ENCODE results near the gene ARGLU1.

The ARGLU1 gene

DNA sequence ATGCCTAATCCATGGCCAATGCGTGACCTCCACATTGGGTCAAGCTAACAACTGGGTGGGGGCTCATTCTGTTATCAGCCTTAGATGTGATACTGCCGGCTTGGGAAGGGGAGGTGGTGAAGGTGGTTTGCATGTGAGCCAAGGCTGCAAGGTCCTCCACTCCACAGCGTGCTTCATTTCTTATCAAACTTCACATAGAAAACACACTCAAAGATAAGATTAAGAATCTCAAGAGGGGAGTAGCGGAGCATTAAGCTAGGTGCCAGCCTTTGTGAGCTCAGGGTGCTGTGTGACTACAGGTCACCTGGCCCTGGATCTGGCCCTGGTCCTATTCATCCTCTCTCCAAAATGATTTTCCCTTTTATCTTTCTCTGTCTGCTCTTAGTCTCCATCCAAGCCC is 13.3 kb upstream of the ARGLU1 start:
- TF ChIP-seq CTCF (IDR thresholded peaks at IDR 0.05; ENCODE audit: insufficient read depth, low read length, missing control alignments), result no peak
- POLR2A ChIA-PET, result no interaction called here
- CTCF ChIA-PET, result interaction anchor here (1.5 kb wide), 1 partner anchor 39 kb away, joined by 4 read pairs; no protein-coding TSS in a partner anchor
- no peak overlapping the region for H3K4me3 ChIP-seq (ENCODE audit: low read depth, low read length)
- DNase-seq (ENCODE audit: low read depth, low spot score), result no peak

DNA sequence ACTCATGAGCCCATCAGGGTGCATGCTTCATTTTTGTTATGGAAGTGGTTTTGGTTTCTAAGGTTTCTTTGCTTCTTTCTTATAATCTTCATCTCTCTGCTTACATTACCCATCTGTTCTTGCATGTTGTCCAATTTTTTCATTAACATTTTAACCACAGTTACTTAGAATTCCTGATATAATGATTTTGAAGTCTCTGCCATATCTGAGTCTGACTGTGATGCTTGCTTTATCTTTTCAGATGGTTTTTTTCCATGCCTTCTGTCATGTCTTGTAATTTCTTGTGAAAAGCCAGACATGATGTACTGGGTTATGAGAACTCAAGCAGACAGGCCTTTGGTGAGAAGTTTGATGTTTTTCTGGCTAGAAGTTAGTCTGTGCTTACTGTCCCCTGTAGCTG is 8.0 kb upstream of the ARGLU1 start:
- ChIA-PET CTCF (no interaction called here), POLR2A (no interaction called here)
- DNase-seq (ENCODE audit: low read depth, low spot score), result no peak
- no peak overlapping the region for H3K4me3 ChIP-seq (ENCODE audit: low read depth, low read length)
- no peak for TF ChIP-seq CTCF (IDR thresholded peaks at IDR 0.05; ENCODE audit: insufficient read depth, low read length, missing control alignments)

- POLR2A ChIA-PET, result no interaction called here
- no peak for DNase-seq (ENCODE audit: low read depth, low spot score)
- CTCF ChIA-PET, result no interaction called here
- no peak overlapping the region for H3K4me3 ChIP-seq (ENCODE audit: low read depth, low read length)
- TF ChIP-seq CTCF (IDR thresholded peaks at IDR 0.05; ENCODE audit: insufficient read depth, low read length, missing control alignments), result no peak
These were observed 5.9 kb upstream of the ARGLU1 start for GRCh38 chr13:106573868-106574267.

DNA sequence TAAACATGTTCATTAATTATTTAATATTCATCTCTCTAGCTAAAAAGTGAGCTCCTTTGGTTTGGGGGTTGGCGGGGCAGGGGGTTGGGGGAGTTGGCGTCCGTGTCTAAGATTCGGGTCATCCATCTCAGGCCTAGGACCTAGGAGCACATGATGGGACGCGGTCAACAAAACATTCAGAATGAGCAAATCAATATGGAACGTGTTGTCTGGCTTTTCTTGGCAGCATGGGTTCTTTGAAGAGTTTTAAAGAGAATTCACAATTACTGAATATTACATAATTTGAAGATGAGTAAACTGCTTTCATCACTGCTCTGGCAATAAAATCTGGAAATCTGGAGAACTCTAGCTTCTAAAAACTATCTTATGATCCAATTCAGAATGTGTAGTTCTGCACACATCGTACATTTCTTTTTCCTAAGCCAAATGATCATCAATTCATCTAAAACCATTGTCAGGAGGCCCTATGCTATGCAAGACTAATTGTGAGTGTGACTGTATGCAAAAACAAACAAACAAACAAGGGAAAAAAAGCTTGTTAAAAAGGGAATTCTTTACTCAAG is 5.4 kb upstream of the ARGLU1 start:
- TF ChIP-seq CTCF (IDR thresholded peaks at IDR 0.05; ENCODE audit: insufficient read depth, low read length, missing control alignments), result no peak
- ChIA-PET POLR2A (no interaction called here), CTCF (no interaction called here)
- H3K4me3 ChIP-seq (ENCODE audit: low read depth, low read length), result no peak overlapping the region
- DNase-seq (ENCODE audit: low read depth, low spot score), result no peak

GRCh38 chr13:106570299-106570852 is 2.4 kb upstream of the ARGLU1 start:
- POLR2A ChIA-PET, result no interaction called here

More at GRCh38 chr13:106570299-106570852, 2.4 kb upstream of the ARGLU1 start:
- CTCF ChIA-PET, result no interaction called here
- no peak overlapping the region for H3K4me3 ChIP-seq (ENCODE audit: low read depth, low read length)
- DNase-seq (ENCODE audit: low read depth, low spot score), result no peak
- TF ChIP-seq CTCF (IDR thresholded peaks at IDR 0.05; ENCODE audit: insufficient read depth, low read length, missing control alignments), result no peak

All from AG04449 (cell line).